NB4 (cell line): ENCODE measurements around the gene SSTR4.

Source experiments
- MYC ChIP-seq: IDR thresholded peaks from 2 replicates; pipeline ENCODE4 v1.6.1; 2011; ENCODE audit warnings: low read depth, low read length
- POLR2A ChIP-seq: IDR thresholded peaks from 2 replicates; pipeline ENCODE4 v1.6.1; 2011; ENCODE audit warnings: mild to moderate bottlenecking; ENCODE audit not compliant: insufficient read length; ENCODE audit errors: extremely low read depth
- TF ChIP-seq, protein P1 (sequence below): IDR thresholded peaks from one replicate; pipeline ENCODE4 v1.5.1; 2012; ENCODE audit warnings: low read depth, low read length
- TF ChIP-seq, protein P2 (sequence below): IDR thresholded peaks from 2 replicates; pipeline ENCODE4 v1.6.1; 2011; ENCODE audit warnings: low read depth, low read length

DNA sequence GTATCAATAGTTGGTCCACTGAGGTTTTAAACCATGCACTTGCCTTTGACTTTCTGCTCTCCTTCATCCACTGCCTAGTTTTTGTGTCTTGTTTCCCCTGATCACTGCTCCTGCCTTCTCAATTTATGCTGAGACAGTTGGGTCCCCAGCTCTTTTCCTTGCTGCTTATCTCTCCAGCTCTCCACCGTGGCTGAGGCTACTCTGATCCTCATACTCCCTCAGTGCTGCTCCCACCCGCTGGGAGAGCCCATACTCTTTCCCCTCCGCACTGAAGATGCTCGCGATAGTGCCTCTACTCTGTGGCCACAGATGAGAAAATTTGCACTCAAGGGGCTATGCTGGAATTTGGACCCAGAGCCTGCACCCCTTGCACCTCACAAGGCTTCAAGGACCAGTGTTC lies 17.8 kb downstream of the SSTR4 start:
- no peak for TF ChIP-seq POLR2A
- TF ChIP-seq, protein P1, sequence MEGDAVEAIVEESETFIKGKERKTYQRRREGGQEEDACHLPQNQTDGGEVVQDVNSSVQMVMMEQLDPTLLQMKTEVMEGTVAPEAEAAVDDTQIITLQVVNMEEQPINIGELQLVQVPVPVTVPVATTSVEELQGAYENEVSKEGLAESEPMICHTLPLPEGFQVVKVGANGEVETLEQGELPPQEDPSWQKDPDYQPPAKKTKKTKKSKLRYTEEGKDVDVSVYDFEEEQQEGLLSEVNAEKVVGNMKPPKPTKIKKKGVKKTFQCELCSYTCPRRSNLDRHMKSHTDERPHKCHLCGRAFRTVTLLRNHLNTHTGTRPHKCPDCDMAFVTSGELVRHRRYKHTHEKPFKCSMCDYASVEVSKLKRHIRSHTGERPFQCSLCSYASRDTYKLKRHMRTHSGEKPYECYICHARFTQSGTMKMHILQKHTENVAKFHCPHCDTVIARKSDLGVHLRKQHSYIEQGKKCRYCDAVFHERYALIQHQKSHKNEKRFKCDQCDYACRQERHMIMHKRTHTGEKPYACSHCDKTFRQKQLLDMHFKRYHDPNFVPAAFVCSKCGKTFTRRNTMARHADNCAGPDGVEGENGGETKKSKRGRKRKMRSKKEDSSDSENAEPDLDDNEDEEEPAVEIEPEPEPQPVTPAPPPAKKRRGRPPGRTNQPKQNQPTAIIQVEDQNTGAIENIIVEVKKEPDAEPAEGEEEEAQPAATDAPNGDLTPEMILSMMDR = no peak
- no peak for TF ChIP-seq MYC
- TF ChIP-seq, protein P2, sequence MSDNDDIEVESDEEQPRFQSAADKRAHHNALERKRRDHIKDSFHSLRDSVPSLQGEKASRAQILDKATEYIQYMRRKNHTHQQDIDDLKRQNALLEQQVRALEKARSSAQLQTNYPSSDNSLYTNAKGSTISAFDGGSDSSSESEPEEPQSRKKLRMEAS = no peak
